K562 (cell line): ENCODE results near the gene BOC.

Experiments
- CEBPG ChIP-seq, 3 experiments: fragments of 200-800 bp in 1 of 3; sonication (Bioruptor generic) in 1 of 3; sonication (generic) in 1 of 3; formaldehyde crosslinking in 1 of 3; IDR thresholded peaks in 2 of 3; conservative IDR thresholded peaks in 1 of 3; 2 replicates each; pipeline versions ENCODE4 v1.6.1 to v1.8.0; 2016 to 2022; ENCODE audit warnings: missing compliant biosample characterization in 2 of 3, missing genetic modification characterization in 2 of 3, mild to moderate bottlenecking in 1 of 3, missing genetic modification reagents in 1 of 3
- CHD2 ChIP-seq: IDR thresholded peaks from 2 replicates; pipeline ENCODE4 v1.6.1; 2011; ENCODE audit warnings: low read depth, low read length
- JUN ChIP-seq, 2 experiments: sonication (generic) in 1 of 2; formaldehyde crosslinking in 1 of 2; IDR thresholded peaks; 2 replicates each; pipeline versions ENCODE4 v1.6.1 to v1.8.0; 2012 to 2022; ENCODE audit warnings: borderline replicate concordance in 2 of 2, mild to moderate bottlenecking in 2 of 2, improper control_type of control experiment in 1 of 2, low read depth in 1 of 2, low read length in 1 of 2, missing genetic modification reagents in 1 of 2
- SMAD3 ChIP-seq: fragments of 450-650 bp; formaldehyde crosslinking; conservative IDR thresholded peaks from 2 replicates; pipeline ENCODE4 v1.4.0; 2020; ENCODE audit warnings: mild to moderate bottlenecking

DNA sequence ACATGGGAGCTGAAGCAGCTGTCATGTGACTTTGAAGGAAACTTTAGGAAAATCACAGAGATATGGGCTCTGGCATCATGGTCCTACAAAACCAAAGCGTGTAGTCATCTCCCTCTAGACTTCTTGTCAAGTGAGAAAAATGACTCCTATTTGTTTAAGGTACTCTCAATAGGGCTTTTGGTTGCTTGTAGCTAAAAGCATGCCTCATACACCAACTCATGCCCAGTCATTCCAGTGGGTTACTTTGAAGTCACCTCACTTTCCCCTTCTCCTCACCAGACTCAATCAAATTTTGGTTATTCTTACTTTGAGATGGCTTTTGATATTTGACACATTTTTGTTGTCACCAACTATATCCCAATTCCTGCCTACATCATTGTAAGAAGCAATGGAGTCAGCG is 81.6 kb downstream of the BOC start:
- no peak for TF ChIP-seq CHD2
- TF ChIP-seq CEBPG (CRISPR knock-in tag; IDR thresholded peaks at IDR 0.05) = no peak
- no peak for TF ChIP-seq CEBPG (tag; conservative IDR thresholded peaks at IDR 0.05 in 1 of 2, IDR thresholded peaks at IDR 0.05 in 1 of 2)
- no peak for TF ChIP-seq SMAD3 (CRISPR knock-in tag)
- TF ChIP-seq JUN (IDR thresholded peaks at IDR 0.05; ENCODE audit: borderline replicate concordance, low read depth, low read length) = no peak
- no peak for TF ChIP-seq JUN (CRISPR knock-in tag; IDR thresholded peaks at IDR 0.05; ENCODE audit: borderline replicate concordance)
